ENCODE results near the gene BICD1.

Gene BICD1

GRCh38 chr12:32399370-32400113, 292.9 kb downstream of the BICD1 start, which contains the start of gene FGD4:
Gene FGD4 (plus strand): TSS chr12:32399558.
- TF ChIP-seq TAF1 (IDR thresholded peaks at IDR 0.05; ENCODE audit: low read depth) (peak; percentile 86), CEBPB (IDR thresholded peaks at IDR 0.05) (peak; percentile 12; the same call in 1 of the 2 replicates), EGR1 (IDR thresholded peaks at IDR 0.05) (peak; percentile 84), YY1 (IDR thresholded peaks at IDR 0.05; ENCODE audit: low read depth) (0 out of 2 replicates have a peak, but pooled peaks have one; percentile 34), NFIC (IDR thresholded peaks at IDR 0.05) (peak; percentile 67), USF1 (IDR thresholded peaks at IDR 0.05) (peak; percentile 28; the same call in 1 of the 2 replicates), ZBTB7A (IDR thresholded peaks at IDR 0.05; ENCODE audit: low read depth) (peak; percentile 89), RAD21 (IDR thresholded peaks at IDR 0.05; ENCODE audit: low read depth) (0 out of 2 replicates have a peak, but pooled peaks have one; percentile 15), EP300 (IDR thresholded peaks at IDR 0.05; ENCODE audit: borderline replicate concordance) (peak; percentile 58), FOXM1 (IDR thresholded peaks at IDR 0.05; ENCODE audit: borderline replicate concordance, low read depth) (peak; percentile 48), TEAD4 (IDR thresholded peaks at IDR 0.05) (peak; percentile 7; the same call in 1 of the 2 replicates), CREB1 (IDR thresholded peaks at IDR 0.05; ENCODE audit: low read depth) (0 out of 2 replicates have a peak, but pooled peaks have one; percentile 17), MAX (IDR thresholded peaks at IDR 0.05) (peak; percentile 77), REST (IDR thresholded peaks at IDR 0.05; ENCODE audit: low read depth) (no peak), TCF12 (IDR thresholded peaks at IDR 0.05; ENCODE audit: low read depth) (peak; percentile 85)

- no peak for TF ChIP-seq TCF12 (IDR thresholded peaks at IDR 0.05; ENCODE audit: low read depth)
- TF ChIP-seq FOXM1 (IDR thresholded peaks at IDR 0.05; ENCODE audit: borderline replicate concordance, low read depth): no peak
- no peak for TF ChIP-seq ZBTB7A (IDR thresholded peaks at IDR 0.05; ENCODE audit: low read depth)
- TF ChIP-seq EGR1 (IDR thresholded peaks at IDR 0.05): no peak
- TF ChIP-seq EP300 (IDR thresholded peaks at IDR 0.05; ENCODE audit: borderline replicate concordance): no peak; the same call in 1 of the 2 replicates
- no peak for TF ChIP-seq CREB1 (IDR thresholded peaks at IDR 0.05; ENCODE audit: low read depth)
- TF ChIP-seq TEAD4 (IDR thresholded peaks at IDR 0.05): no peak; the same call in 1 of the 2 replicates
- no peak for TF ChIP-seq YY1 (IDR thresholded peaks at IDR 0.05; ENCODE audit: low read depth)
- no peak for TF ChIP-seq REST (IDR thresholded peaks at IDR 0.05; ENCODE audit: low read depth)
- TF ChIP-seq MAX (IDR thresholded peaks at IDR 0.05): no peak
- TF ChIP-seq NFIC (IDR thresholded peaks at IDR 0.05): no peak
- TF ChIP-seq TAF1 (IDR thresholded peaks at IDR 0.05; ENCODE audit: low read depth): no peak
- no peak for TF ChIP-seq RAD21 (IDR thresholded peaks at IDR 0.05; ENCODE audit: low read depth)
- TF ChIP-seq CEBPB (IDR thresholded peaks at IDR 0.05): no peak; the same call in 1 of the 2 replicates
- no peak for TF ChIP-seq USF1 (IDR thresholded peaks at IDR 0.05)
These were observed 293.5 kb downstream of the BICD1 start for GRCh38 chr12:32400114-32400672.

- no peak for TF ChIP-seq CEBPB (IDR thresholded peaks at IDR 0.05)
- no peak for TF ChIP-seq MAX (IDR thresholded peaks at IDR 0.05)
- no peak for TF ChIP-seq RAD21 (IDR thresholded peaks at IDR 0.05; ENCODE audit: low read depth)
- no peak for TF ChIP-seq ZBTB7A (IDR thresholded peaks at IDR 0.05; ENCODE audit: low read depth)
- no peak for TF ChIP-seq TAF1 (IDR thresholded peaks at IDR 0.05; ENCODE audit: low read depth)
- no peak for TF ChIP-seq EGR1 (IDR thresholded peaks at IDR 0.05)
These were observed 294.2 kb downstream of the BICD1 start for GRCh38 chr12:32400866-32401265.

GRCh38 chr12:32402170-32402569, 295.5 kb downstream of the BICD1 start:
- no peak for TF ChIP-seq REST (IDR thresholded peaks at IDR 0.05; ENCODE audit: low read depth)
- TF ChIP-seq MAX (IDR thresholded peaks at IDR 0.05): no peak
- no peak for TF ChIP-seq USF1 (IDR thresholded peaks at IDR 0.05)
- TF ChIP-seq FOXM1 (IDR thresholded peaks at IDR 0.05; ENCODE audit: borderline replicate concordance, low read depth): no peak
- no peak for TF ChIP-seq TAF1 (IDR thresholded peaks at IDR 0.05; ENCODE audit: low read depth)
- TF ChIP-seq CEBPB (IDR thresholded peaks at IDR 0.05): no peak
- TF ChIP-seq RAD21 (IDR thresholded peaks at IDR 0.05; ENCODE audit: low read depth): no peak
- no peak for TF ChIP-seq CREB1 (IDR thresholded peaks at IDR 0.05; ENCODE audit: low read depth)
- TF ChIP-seq NFIC (IDR thresholded peaks at IDR 0.05): no peak
- no peak for TF ChIP-seq EP300 (IDR thresholded peaks at IDR 0.05; ENCODE audit: borderline replicate concordance)
- no peak for TF ChIP-seq EGR1 (IDR thresholded peaks at IDR 0.05)
- TF ChIP-seq TCF12 (IDR thresholded peaks at IDR 0.05; ENCODE audit: low read depth): no peak
- TF ChIP-seq YY1 (IDR thresholded peaks at IDR 0.05; ENCODE audit: low read depth): no peak
- TF ChIP-seq TEAD4 (IDR thresholded peaks at IDR 0.05): no peak
- TF ChIP-seq ZBTB7A (IDR thresholded peaks at IDR 0.05; ENCODE audit: low read depth): no peak
